HG02571 (cell line): ENCODE results near the gene MTUS2.
A peak's percentile ranks its signal among the peaks of the same experiment; 100 is the strongest.

Source experiments
- ATAC-seq: cut with Tn5 transposase; IDR thresholded peaks from one replicate; pipeline ENCODE4 v1.9.1; 2021; ENCODE audit warnings: mild to moderate bottlenecking, moderate library complexity; ENCODE audit not compliant: unreplicated experiment

The MTUS2 gene

DNA sequence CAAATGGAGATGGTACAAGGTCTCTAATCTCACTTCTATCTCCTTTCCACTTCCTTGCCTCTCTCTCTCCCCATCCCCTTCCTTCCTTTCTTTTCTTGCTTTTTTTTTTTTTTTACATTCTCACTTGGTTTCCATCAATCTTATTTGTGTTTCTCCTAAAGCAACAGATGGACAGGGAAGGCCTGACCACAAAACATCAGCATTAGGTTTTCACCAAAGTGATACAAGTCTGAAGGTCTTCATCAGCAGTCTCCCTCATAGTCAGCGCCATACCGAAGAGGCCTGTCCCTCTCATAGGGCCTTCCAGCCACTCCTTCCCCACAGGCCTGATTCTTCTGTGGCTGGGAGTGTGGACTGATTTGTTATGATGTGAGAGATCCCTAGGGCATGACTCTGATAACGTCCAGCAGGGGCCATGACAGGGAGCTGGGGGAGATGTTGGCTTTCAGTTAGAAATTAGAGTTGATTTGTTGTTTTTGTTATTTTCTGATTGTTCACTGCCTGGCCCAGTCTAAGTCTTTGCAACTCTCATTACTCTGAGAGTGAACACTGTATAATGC is 616.7 kb downstream of the MTUS2 start:
- no peak for ATAC-seq

DNA sequence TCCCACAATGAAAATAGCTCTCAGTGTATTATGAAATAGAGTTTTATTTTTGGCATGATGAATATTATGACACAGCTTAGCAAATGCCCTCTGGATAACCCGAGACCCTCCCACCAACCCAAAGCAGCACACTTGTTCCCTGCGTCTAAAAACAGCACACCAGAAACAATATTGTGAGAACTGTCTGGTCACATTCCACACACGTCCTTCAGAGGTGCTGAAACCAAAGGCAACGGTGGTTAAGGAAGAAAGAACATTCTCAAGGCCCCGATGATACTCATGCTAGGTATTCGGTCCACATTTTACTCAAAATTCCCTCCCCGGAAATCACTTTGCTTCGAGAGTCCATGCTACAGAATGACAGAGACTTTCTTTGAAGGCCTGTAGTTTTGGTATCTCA is 618.6 kb downstream of the MTUS2 start:
- ATAC-seq: no peak

DNA sequence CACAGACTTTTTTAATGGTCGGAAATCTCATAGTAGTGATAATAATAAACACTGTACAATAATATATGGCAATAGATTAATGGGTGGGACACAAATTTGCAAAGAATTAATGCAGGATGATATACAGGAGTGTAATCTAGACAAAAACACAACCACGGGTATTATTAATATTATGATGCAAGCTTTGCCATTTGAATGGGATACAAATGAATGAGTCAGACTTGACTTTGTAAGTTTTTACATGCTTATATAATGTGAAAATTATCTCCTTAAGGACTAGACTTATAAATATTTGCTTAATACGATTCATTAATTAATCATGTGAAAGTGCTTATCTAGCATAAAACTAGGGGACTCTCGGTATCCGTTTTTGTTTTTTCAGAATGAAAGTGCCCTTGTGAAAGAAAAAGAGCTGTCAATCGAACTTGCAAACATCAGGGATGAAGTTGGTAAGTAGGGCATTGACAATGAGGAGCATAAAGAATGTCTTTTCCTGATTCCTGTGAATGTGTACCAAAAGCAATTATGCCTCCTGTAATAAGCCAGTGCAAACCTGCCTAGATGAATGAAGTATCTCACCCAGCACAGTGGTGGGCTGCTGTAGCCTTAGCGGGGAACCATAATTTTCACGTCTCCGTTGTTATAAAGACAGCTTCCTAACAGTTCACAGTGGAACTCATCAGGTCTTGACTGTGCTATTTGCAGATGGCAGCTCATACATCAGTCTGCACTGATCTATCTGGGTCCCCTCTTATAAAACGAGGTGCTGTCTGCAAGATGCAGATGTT is 619.7 kb downstream of the MTUS2 start:
- no peak for ATAC-seq

DNA sequence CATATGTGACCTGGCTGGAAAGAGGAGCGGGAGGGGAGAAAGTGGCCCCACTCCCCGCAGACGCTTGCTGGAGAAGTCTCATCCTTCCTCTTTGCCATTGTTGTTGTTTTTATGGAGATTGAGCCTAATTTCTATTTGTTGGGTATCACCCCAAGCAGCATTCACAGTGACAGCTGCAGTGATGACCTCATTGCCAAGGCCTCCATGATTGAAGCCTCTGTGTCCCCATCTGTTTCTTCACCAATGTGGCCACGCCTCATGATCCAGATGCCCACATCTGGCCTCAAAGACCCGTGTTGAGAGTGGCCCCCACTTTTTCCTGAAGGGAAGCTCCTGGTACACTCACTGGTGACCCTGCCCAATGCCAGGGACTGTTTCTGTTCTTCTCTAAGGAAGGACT is 621.2 kb downstream of the MTUS2 start:
- ATAC-seq: no peak

DNA sequence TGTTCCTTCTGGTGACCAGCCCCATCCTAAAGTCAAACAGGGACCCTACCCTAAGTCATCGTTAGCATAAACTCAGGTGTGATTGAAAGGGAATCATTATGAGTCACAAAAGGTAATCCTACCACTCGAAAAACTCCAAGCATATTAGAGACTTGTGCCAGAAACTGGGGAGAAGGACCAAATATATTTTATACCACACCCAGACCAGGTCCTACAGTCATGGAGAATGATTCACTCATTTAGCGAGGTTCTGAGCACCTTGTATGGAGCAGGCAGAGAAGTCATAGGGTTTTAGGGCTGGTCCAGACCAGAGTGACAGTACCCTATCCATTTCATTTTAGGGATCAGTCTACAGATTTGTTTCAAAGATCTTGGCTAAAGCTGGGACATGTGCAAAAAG is 625.9 kb downstream of the MTUS2 start:
- ATAC-seq: no peak

DNA sequence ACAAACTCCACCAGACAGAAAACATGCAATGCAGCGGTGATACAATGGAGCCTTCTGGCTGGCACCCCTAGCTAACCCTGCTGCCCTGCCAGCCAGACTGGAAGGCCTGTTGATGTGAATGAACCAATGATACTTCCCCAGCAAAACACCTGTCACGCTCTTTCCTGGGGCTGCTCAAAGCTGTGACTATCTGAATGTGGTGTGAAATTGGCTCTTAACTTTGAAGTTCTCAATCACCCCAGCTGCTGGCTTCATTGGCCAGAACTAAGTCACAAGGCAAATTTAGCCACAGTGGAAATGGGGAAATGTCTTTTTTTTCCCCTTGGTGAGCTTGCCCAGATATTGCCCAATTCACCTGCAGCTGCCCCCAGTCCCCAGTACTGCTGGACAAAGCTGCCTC is 628.0 kb downstream of the MTUS2 start:
- no peak for ATAC-seq

DNA sequence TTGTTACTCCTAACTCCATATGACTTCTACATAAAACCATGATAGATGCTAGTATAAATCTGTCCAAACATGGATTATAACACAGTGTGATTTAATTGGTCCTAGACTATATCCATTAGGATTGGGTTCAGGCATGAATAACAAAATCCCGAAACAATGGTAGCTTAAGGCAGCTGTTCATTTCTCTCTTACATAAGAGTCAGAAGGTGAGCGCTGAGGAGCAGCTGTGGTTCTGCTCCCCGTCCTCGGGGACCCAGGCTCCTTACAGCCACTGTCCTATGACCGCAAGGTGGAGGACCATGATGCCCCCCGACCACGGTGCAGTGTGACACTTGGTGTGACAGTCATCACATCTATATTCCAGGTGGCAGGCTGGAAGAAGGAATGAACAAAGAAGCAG is 629.6 kb downstream of the MTUS2 start:
- no peak for ATAC-seq

DNA sequence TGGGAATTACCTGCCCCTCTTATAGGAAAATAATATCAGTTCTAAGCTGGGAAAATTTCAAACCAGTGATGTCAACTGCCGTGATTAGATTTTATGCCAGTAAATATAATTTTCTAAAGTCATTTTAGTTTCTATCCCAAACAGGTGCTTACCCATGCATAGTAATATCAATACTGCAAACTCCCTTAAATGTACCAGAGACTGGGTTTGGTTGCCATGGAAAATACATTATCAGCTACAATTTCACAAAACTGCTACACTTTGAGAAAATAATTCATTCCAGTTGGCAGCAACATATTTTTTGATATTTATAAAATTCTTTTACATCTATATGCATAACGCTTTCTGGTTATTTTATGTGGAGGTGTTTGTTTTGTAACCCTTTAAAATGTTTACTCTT is 631.8 kb downstream of the MTUS2 start:
- no peak for ATAC-seq

DNA sequence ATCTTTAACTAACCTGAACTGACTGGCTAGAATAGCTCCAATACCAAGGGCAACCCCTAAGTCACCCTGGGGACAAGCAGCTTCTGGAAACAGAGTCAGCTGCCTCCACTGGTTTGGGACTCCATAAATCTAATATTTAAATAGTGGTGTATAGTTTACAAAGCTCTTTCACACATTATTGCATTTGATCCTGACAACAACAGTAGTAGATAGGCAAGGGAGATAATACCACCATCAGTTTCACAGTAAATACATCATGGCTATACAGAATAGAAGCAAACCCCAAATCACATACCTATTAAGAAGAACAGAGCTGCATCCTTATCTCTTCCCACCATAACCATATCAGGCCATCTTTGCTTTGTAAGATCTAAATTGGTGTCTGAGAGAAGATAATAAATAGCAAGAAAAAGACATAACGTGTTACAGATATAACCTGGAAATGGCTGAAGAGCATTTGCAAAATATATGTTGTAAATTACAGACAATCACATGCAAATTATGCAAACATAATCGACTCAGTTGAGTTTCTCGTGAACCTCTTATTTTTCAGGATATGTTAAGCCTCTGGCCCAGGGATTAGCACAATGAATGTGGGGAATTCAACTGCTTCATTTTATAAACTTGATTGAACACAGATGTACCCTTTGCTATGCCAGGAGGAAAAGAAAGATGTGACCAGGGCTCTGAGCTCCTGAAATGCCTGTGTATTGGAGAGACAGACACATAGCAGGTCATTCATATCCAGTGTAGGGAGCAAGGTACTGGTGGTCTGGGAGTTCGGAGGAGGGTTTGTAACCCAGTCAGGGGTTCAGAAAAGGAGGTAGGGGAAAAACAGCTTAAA is 632.9 kb downstream of the MTUS2 start:
- no peak for ATAC-seq

DNA sequence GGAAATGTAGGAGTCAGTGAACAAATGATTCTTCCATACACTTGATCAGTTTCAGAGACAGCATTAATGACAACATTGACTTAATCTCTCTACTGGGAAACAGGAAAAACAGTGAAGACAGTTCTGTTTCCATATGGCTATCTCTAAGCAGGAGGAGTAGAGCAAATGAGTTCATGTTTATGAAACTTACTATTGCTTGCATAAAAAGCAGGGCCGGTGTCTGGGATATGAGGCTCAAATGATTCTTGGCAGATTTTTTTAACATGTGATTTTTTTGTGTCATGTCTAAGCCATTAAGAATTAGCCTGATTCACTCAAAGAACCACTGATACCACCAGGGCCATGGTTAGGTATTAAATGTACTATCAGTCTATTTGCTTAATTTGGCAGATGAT is 633.5 kb downstream of the MTUS2 start:
- no peak for ATAC-seq

DNA sequence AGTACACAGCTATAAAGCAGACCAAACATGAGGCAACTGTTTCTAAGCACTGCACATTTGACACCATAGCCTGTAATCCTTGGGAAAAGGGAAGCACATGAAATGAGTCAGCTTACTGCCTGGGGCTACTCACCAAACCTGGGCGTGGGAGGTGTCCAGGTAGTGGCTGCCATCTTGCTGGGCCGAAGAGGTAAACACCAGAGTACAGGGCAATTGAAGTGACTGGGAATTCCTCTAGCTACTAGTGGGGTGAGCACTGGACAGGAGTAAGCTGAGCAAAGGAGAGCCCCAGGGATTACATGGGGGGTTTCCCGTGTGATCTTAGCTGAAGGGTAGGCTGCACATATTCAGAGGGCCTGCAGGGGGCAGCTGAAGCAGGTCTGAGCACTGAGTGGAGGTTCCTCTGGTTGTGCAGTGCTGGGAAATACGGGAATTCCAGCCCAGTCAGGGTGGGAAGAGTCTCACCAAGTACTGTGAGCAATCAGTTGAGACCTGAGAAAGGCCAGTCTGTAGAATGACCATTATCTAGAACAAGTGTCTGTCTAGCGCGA is 634.9 kb downstream of the MTUS2 start:
- peak; percentile 59 for ATAC-seq

DNA sequence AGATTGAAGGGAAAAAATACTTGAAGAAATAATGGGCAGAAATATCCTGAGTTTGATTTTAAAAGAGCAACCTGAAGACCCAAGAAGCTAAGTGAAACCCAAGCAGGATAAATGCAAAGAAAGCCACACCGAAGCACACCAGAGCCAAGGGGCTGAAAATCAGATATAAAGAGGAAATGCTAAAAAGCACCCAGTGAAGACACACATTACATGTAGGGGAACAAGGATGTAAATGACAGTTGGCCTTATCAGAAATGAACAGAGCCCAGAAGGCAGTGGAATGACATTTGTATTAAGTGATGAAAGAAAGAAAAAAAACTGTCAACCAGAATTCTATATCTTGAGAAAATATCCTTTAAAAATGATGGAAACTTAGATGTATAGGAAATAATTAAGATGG is 636.3 kb downstream of the MTUS2 start:
- ATAC-seq: no peak

DNA sequence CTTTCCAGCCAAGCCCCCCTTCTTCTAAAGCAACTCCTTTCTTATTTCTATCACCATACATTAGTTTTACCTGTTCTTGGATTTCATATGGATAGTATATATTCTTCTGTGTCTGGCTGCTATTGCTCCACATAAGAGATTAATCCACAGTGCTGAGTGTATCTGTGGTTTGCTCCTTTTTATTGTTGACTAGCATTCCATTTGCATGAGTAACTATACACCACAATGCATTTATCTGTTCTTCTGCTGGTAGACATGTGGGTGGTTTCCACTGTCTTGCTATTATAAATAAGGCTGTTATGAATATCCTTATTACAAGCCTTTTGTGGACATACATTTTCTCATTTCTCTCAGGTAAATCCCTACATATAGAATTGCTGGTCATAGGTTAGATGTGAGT is 637.2 kb downstream of the MTUS2 start:
- no peak for ATAC-seq

DNA sequence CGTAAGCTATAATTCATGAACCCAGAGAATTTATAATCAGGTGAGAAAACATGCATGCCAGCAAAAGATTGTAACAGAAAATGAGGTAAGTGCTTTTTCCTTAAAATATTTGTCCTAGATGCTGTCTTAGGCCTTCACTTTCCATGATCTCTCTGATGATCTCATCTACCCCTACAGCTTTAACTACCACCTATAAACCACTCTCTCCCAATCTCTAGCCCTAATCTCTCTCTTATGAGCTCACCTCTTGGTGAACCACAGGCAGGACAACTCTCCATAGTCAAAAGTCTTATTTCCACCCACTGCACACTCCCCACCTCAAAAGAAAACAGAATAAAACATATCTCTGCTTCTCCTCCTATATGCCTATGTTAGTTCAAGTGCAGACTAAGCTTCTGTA is 638.3 kb downstream of the MTUS2 start:
- ATAC-seq: no peak

DNA sequence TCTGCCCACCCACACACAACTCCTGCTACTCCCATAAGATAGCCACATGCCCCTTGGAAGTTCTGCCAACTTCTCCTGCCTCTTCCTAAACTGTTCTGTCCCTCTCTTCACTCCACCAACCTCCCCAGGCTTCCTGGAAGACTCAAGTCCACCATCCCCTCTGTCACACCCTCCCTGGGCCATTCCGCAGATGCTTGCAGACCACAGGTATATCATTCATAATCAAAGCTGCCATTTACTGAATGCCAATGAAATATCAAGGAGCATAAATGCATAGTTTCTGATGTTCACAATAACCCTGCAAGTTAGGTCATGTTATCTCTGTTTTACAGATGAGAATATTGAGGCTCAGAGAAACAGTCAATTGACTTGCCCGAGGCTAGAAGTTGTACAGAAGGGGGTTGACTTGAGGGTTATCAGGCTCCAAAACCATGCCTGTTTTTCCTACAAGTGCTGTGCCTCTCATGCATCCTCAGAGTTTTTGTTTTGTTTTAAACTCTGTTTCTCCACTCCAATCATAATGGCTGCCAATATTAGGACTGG is 639.7 kb downstream of the MTUS2 start:
- ATAC-seq: no peak

DNA sequence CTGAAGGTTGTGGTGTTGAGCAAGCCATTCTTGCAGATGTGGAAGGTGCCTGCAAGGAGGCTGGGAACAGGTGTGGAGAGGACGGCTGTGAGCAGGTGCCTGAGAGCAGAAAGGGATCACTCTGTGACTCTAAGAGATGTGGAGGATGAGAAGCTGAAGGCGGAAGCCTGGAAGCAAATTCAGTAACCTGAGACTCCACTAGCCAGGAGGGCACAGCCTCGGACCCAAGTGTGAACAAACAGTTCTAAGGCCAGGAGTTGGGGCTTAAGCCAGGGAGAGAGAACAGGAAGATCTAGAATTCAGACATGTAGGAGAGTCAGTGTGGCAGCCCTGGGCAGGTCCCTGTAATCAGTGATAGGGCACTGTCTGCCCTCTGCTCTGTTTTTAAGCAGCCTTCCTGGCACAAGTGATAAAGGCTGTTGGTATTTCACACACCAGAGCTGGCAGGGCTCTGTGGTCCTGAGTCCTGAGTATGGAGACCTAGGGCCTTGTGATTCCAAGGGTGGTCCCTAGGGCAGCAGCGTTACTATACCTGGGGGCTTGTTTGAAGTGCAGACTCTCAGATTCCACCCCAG is 644.1 kb downstream of the MTUS2 start:
- ATAC-seq: no peak

DNA sequence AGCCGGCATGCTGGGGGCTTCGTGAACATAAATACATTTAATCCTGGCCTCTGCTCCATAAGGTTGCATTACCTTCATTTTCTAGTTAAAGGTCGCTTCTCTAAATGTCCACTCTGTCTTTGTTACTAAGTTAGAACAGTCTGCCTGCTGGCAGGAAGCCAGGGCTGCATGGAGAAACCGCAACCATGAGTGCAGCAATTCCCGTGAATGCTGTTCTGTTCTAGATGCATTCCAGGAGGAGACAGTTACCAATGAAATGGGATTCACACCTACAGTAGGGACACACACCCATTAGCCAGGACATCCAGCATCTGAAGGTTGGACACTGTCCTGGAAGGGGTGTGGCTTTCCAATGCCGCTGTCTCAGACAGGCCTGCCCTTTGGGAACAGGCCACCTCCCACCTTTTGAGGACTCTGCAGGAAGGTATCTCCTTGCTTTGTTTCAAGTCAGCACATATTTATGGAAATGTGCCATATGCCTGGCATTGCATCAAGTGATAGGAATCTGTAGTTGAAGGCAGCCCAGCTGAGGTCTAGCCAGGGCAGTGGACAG is 645.7 kb downstream of the MTUS2 start:
- no peak for ATAC-seq

DNA sequence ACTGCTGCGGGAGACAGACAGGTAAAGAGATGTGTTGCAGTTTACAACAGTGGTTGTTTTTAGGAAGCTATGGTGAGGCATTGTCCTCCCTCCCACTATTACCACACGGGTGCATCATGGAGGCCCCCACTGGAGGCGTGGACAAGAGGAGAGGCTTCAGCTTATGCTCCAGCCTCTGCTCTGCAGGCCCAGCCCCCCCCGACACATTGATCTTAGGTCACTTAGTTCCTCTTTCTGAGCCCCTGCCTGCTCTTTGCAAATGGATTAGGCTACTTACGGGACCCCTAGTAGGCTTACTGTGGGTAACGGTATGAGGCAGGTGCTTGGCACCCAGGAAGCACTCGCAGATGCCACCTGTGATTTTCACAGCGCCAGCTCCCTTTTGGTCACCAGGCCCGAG is 651.4 kb downstream of the MTUS2 start:
- ATAC-seq: no peak

DNA sequence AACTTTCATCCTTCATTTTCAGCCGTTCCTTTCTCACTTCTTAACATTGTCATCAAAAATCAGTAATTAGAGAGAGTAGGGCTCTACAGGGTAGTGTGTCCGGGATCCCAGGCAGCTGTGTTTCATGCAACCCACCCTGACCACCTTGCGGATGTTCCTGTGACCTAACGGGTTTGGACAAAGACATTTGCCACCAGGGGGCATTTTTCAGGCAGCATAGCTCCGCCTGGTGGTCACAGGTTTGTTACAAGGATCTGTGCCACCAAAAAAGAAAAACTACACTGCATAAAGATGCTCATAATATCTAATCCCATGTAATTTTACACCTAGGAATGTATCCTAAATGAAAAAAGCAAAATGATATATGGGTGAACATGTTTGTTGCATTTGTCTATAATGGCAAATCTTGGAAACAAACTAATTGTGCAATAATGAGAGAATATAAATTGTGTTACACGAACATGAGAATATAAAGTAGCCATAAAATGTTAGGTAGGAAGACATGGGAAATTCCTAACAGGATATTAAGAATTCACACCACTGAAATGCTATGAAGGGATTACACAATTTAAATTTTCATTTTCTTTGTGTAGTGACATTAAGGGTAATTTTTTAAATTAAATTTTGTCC is 652.3 kb downstream of the MTUS2 start:
- no peak for ATAC-seq

DNA sequence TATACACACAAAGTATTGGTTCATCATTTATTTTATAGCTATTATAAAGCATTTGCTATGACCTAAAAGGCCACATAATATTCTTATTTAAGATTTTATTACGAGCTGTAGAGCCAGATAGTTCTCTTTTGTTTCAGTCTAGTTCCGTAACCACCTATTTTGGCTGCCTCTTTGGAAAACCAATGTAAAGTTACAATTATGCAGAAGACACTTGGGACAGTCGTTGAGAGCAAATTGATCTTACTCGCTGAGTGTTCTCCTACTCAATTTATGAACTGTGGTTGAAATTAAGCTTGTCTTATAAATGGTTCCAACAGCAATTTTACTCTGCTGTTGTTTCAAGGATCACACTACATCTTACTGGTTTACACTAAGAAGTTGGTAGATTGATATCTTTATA is 653.0 kb downstream of the MTUS2 start:
- ATAC-seq: no peak
